Fibroblast of lung (primary cell): ENCODE measurements around the gene S100Z. TPM values are rescaled to one million over a fixed set of nuclear protein-coding genes. Genes with fewer than 3 reads are reported as not detected.

Experiments
- DNase-seq, 2 donors: peaks; one replicate each; pipeline versions ENCODE4 v3.0.0 to v3.0.0-alpha.2; 2010; ENCODE audit warnings: low read depth in 2 of 2
- H2AFZ ChIP-seq: 2 replicates; pipeline ENCODE4 v1.5.1; 2012; ENCODE audit warnings: low read length, control low read depth, inconsistent platforms
- H3K27ac ChIP-seq: 2 replicates; pipeline ENCODE4 v1.5.1; 2011; ENCODE audit warnings: low read length, control low read depth; ENCODE audit not compliant: insufficient read depth
- H3K27me3 ChIP-seq: 2 replicates; pipeline ENCODE4 v1.5.1; 2011; ENCODE audit warnings: mild to moderate bottlenecking, low read length; ENCODE audit not compliant: control insufficient read depth, insufficient read depth
- H3K36me3 ChIP-seq: 2 replicates; pipeline ENCODE4 v1.5.1; 2011; ENCODE audit warnings: low read length; ENCODE audit not compliant: control insufficient read depth, insufficient read depth
- H3K4me1 ChIP-seq: 2 replicates; pipeline ENCODE4 v1.5.1; 2011; ENCODE audit warnings: low read length; ENCODE audit not compliant: control insufficient read depth, insufficient read depth; ENCODE audit errors: extremely low read depth
- H3K4me2 ChIP-seq: 2 replicates; pipeline ENCODE4 v1.5.1; 2011; ENCODE audit warnings: low read length, control low read depth; ENCODE audit not compliant: insufficient read depth; ENCODE audit errors: extremely low read depth
- H3K4me3 ChIP-seq, 4 experiments: fragments of 200-600 bp in 1 of 4; sonication (generic) in 1 of 4; replicated peaks in 1 of 4; 2 replicates each; pipeline ENCODE4 v1.5.1; 2011 to 2016; ENCODE audit warnings: low read length in 4 of 4, low read depth in 3 of 4, mild to moderate bottlenecking in 3 of 4, control low read depth in 2 of 4, inconsistent platforms in 1 of 4, mixed read lengths in 1 of 4; ENCODE audit not compliant: insufficient read depth in 1 of 4; ENCODE audit errors: control extremely low read depth in 1 of 4
- H3K79me2 ChIP-seq: 2 replicates; pipeline ENCODE4 v1.5.1; 2012; ENCODE audit warnings: mild to moderate bottlenecking, low read length, inconsistent platforms; ENCODE audit not compliant: control insufficient read depth, insufficient read depth
- H3K9ac ChIP-seq: 2 replicates; pipeline ENCODE4 v1.5.1; 2011; ENCODE audit warnings: mild to moderate bottlenecking, low read length, control low read depth; ENCODE audit not compliant: insufficient read depth
- H3K9me3 ChIP-seq: 2 replicates; pipeline ENCODE4 v1.5.1; 2012; ENCODE audit warnings: low read depth, low read length; ENCODE audit not compliant: control insufficient read depth, insufficient read depth
- H4K20me1 ChIP-seq: 2 replicates; pipeline ENCODE4 v1.5.1; 2011; ENCODE audit warnings: low read length; ENCODE audit not compliant: control insufficient read depth, insufficient read depth; ENCODE audit errors: extremely low read depth
- CTCF ChIP-seq, 2 donors: IDR thresholded peaks in 1 of 2; conservative IDR thresholded peaks in 1 of 2; 1 replicate in 1 of 2; 2 replicates in 1 of 2; pipeline ENCODE4 v1.5.1; 2011 to 2012; ENCODE audit warnings: low read length in 2 of 2, control low read depth in 1 of 2, inconsistent platforms in 1 of 2, low read depth in 1 of 2, mild to moderate bottlenecking in 1 of 2
- EZH2 ChIP-seq: IDR thresholded peaks from 2 replicates; pipeline ENCODE4 v1.5.1; 2012; ENCODE audit warnings: low read length, control low read depth, mild to moderate bottlenecking; ENCODE audit errors: missing control alignments
- polyA plus RNA-seq, 2 donors: library from polyadenylated mRNA; depleted of rRNA in 1 of 2; stranded (reverse) in 1 of 2; unstranded in 1 of 2; fragments of >200 nt; gene quantifications; 2 replicates each; pipeline ENCODE4 v1.2.1, GENCODE V29; 2011 to 2012; ENCODE audit warnings: missing spikeins in 1 of 2
- total RNA-seq: library from RNA; depleted of rRNA; stranded (reverse); fragments of >200 nt; gene quantifications from 2 replicates; pipeline ENCODE4 v1.2.1, GENCODE V29; 2014

Gene S100Z
- total and polyA plus RNA-seq, 2 donors (not counting 1 experiment from before 2014, with no cell fraction given) = not detected

- no peak for DNase-seq
- no peak for TF ChIP-seq EZH2
- no peak for TF ChIP-seq CTCF (conservative IDR thresholded peaks at IDR 0.05 in 1 of 2, IDR thresholded peaks at IDR 0.05 in 1 of 2; ENCODE audit: low read depth in 1 of 2, low read length in 2 of 2)
- no peak overlapping the region for H3K9ac ChIP-seq
- H3K27me3 ChIP-seq = no peaks in the 10 kb centered on the region
- no peak overlapping the region for H3K4me2 ChIP-seq
- H3K36me3 ChIP-seq = no peaks in the 10 kb centered on the region
- no peaks in the 10 kb centered on the region for H3K79me2 ChIP-seq
- H4K20me1 ChIP-seq = no peaks in the 10 kb centered on the region
- H3K9me3 ChIP-seq = no peaks in the 10 kb centered on the region
- no peaks in the 10 kb centered on the region for H3K4me1 ChIP-seq
- H3K4me3 ChIP-seq = no peak overlapping the region
- H3K27ac ChIP-seq = no peak overlapping the region
- H2AFZ ChIP-seq = no peak overlapping the region
These were observed 96.3 kb downstream of the S100Z start for GRCh38 chr5:76946090-76946489.

GRCh38 chr5:76947082-76947503, 97.3 kb downstream of the S100Z start:
- no peak for TF ChIP-seq CTCF (conservative IDR thresholded peaks at IDR 0.05 in 1 of 2, IDR thresholded peaks at IDR 0.05 in 1 of 2; ENCODE audit: low read depth in 1 of 2, low read length in 2 of 2)
- Histone ChIP-seq H3K36me3 (no peaks in the 10 kb centered on the region), H2AFZ (no peak overlapping the region), H3K9ac (no peak overlapping the region), H3K4me3 (no peak overlapping the region), H3K4me2 (no peak overlapping the region), H3K79me2 (no peaks in the 10 kb centered on the region), H4K20me1 (no peaks in the 10 kb centered on the region), H3K27ac (no peak overlapping the region), H3K27me3 (peaks cover 3% of the 10 kb centered on the region), H3K4me1 (no peaks in the 10 kb centered on the region), H3K9me3 (no peaks in the 10 kb centered on the region)
- no peak for DNase-seq

GRCh38 chr5:76952795-76953536, 103.2 kb downstream of the S100Z start, which contains the start of gene CRHBP:
TSS of gene CRHBP (plus strand) at chr5:76953045. CDS start at chr5:76953135, 90 bp downstream.
- TF ChIP-seq CTCF (conservative IDR thresholded peaks at IDR 0.05 in 1 of 2, IDR thresholded peaks at IDR 0.05 in 1 of 2; ENCODE audit: low read depth in 1 of 2, low read length in 2 of 2) (no peak), EZH2 (peak; percentile 61)

More at GRCh38 chr5:76952795-76953536, 103.2 kb downstream of the S100Z start, which contains the start of gene CRHBP:
- H4K20me1 ChIP-seq = no peaks in the 10 kb centered on the region
- H3K9ac ChIP-seq = no peak within 1 kb of the TSS
- H3K4me3 ChIP-seq = peak within 1 kb of the TSS in 2 of 4 experiments; percentile 44 to 47
- H3K27me3 ChIP-seq = peaks cover 27% of the 10 kb centered on the region
- DNase-seq = no peak
- H3K4me2 ChIP-seq = no peak within 1 kb of the TSS
- no peak within 1 kb of the TSS for H2AFZ ChIP-seq
- no peaks in the 10 kb centered on the region for H3K36me3 ChIP-seq
- H3K79me2 ChIP-seq = no peaks in the 10 kb centered on the region
- H3K9me3 ChIP-seq = no peaks in the 10 kb centered on the region
- H3K4me1 ChIP-seq = no peaks in the 10 kb centered on the region
- H3K27ac ChIP-seq = no peak within 1 kb of the TSS
